HepG2 (cell line): ENCODE data around the gene SLC5A8. TPM values are rescaled to one million over a fixed set of nuclear protein-coding genes. Genes with fewer than 3 reads are reported as not detected.

Source experiments
- ATAC-seq: fragments of 200-7000 bp; cut with Tn5 transposase; 3 replicates; pipeline ENCODE4 v1.9.1; 2020; ENCODE audit warnings: mild to moderate bottlenecking, moderate library complexity
- BruUV-seq: library from RNA; stranded (reverse); fragments of 400-500 nt; replicated peaks from 2 replicates; lab custom pipeline; 2021; lab: Mats Ljungman, UMichigan
- CTCF ChIA-PET: fragments of 300-600 bp; formaldehyde crosslinking; extraction: SDS; loops from one replicate; lab custom pipeline; 2021; ENCODE audit warnings: low total read pairs, inconsistent platforms, low intra/inter-chr PET ratio; lab: Yijun Ruan, JAX
- POLR2A ChIA-PET: fragments of 350-600 bp; sonication (Branson Sonifier 250); formaldehyde crosslinking; loops from one replicate; lab custom pipeline; 2020; ENCODE audit warnings: antibody characterized with exemption, inconsistent platforms; lab: Yijun Ruan, JAX
- DNase-seq: peaks from one replicate; pipeline ENCODE4 v3.0.0-alpha.2; 2015; ENCODE audit warnings: low spot score
- FAIRE-seq: peaks from 3 replicates; lab custom pipeline; 2011; peaks lifted over from hg19 to GRCh38; lab: Jason Lieb, UNC
- H2AFZ ChIP-seq: one replicate; pipeline ENCODE4 v1.6.1; 2011; ENCODE audit warnings: low read length, inconsistent platforms
- H3K27ac ChIP-seq: fragments of 300-600 bp; 3 replicates; pipeline ENCODE4 v1.8.0; 2011; ENCODE audit warnings: mixed run types, mild to moderate bottlenecking, mixed read lengths, low read length, inconsistent platforms; ENCODE audit not compliant: insufficient read depth; ENCODE audit errors: extremely low read length
- H3K27me3 ChIP-seq, 2 experiments: fragments of 200-600 bp in 1 of 2; 2 replicates in 1 of 2; 3 replicates in 1 of 2; pipeline versions ENCODE4 v1.6.0 to v1.8.0; 2011; ENCODE audit warnings: low read length in 2 of 2, mild to moderate bottlenecking in 2 of 2, moderate library complexity in 2 of 2, inconsistent platforms in 1 of 2; ENCODE audit not compliant: insufficient read depth in 2 of 2, control insufficient read depth in 1 of 2
- H3K36me3 ChIP-seq, 2 experiments: fragments of 200-600 bp in 1 of 2; replicated peaks in 1 of 2; 2 replicates in 1 of 2; 3 replicates in 1 of 2; pipeline versions ENCODE4 v1.5.1 to v1.8.0; 2011; ENCODE audit warnings: low read length in 2 of 2, inconsistent platforms in 1 of 2; ENCODE audit not compliant: insufficient read depth in 2 of 2, control insufficient read depth in 1 of 2
- H3K4me1 ChIP-seq: 2 replicates; pipeline ENCODE4 v1.5.1; 2012; ENCODE audit warnings: low read length, inconsistent platforms; ENCODE audit not compliant: insufficient read depth
- H3K4me2 ChIP-seq: 2 replicates; pipeline ENCODE4 v1.6.0; 2011; ENCODE audit warnings: low read depth, low read length, inconsistent platforms
- H3K4me3 ChIP-seq, 3 experiments: fragments of 200-600 bp in 1 of 3; sonication (generic), shearing (Covaris generic) in 1 of 3; replicated peaks in 1 of 3; 2 replicates each; pipeline ENCODE4 v1.5.1; 2011 to 2016; ENCODE audit warnings: low read length in 3 of 3, inconsistent platforms in 2 of 3, low read depth in 2 of 3, mild to moderate bottlenecking in 2 of 3, control low read depth in 1 of 3, mixed read lengths in 1 of 3; ENCODE audit not compliant: insufficient read depth in 1 of 3
- H3K79me2 ChIP-seq: one replicate; pipeline ENCODE4 v1.6.1; 2011; ENCODE audit warnings: low read length, inconsistent platforms; ENCODE audit not compliant: insufficient read depth
- H3K9ac ChIP-seq: 2 replicates; pipeline ENCODE4 v1.6.0; 2011; ENCODE audit warnings: mild to moderate bottlenecking, low read depth, low read length, inconsistent platforms; ENCODE audit not compliant: insufficient read depth
- H3K9me3 ChIP-seq: 2 replicates; pipeline ENCODE4 v1.5.1; 2012; ENCODE audit warnings: mild to moderate bottlenecking, low read length
- H4K20me1 ChIP-seq: 2 replicates; pipeline ENCODE4 v1.6.0; 2011; ENCODE audit warnings: inconsistent platforms, mild to moderate bottlenecking, low read length, moderate library complexity; ENCODE audit not compliant: insufficient read depth
- EP300 ChIP-seq, 3 experiments: sonication (generic) in 1 of 3; formaldehyde crosslinking in 1 of 3; IDR thresholded peaks; 2 replicates each; pipeline versions ENCODE4 v1.5.1 to v1.6.1; 2011 to 2020; ENCODE audit warnings: low read depth in 2 of 3, low read length in 2 of 3, borderline replicate concordance in 1 of 3, improper control_type of control experiment in 1 of 3, mild to moderate bottlenecking in 1 of 3, missing genetic modification reagents in 1 of 3, moderate library complexity in 1 of 3
- FOXO1 ChIP-seq: sonication (generic); formaldehyde crosslinking; IDR thresholded peaks from 2 replicates; pipeline ENCODE4 v1.4.0; 2020; ENCODE audit warnings: missing genetic modification reagents
- GATAD2A ChIP-seq: IDR thresholded peaks from 2 replicates; pipeline ENCODE4 v1.6.1; 2016
- KAT8 ChIP-seq: IDR thresholded peaks from 2 replicates; pipeline ENCODE4 v1.6.1; 2016; ENCODE audit warnings: missing genetic modification reagents, missing compliant biosample characterization
- SP5 ChIP-seq: IDR thresholded peaks from 2 replicates; pipeline ENCODE4 v1.6.1; 2016; ENCODE audit warnings: low read depth, borderline replicate concordance
- ZNF253 ChIP-seq: sonication (generic); formaldehyde crosslinking; IDR thresholded peaks from 2 replicates; pipeline ENCODE4 v1.8.0; 2022; ENCODE audit warnings: mild to moderate bottlenecking, missing genetic modification reagents, borderline replicate concordance
- ZNF362 ChIP-seq: sonication (generic); formaldehyde crosslinking; IDR thresholded peaks from 2 replicates; pipeline ENCODE4 v1.4.0; 2020; ENCODE audit warnings: missing genetic modification reagents, mild to moderate bottlenecking, borderline replicate concordance
- ZNF468 ChIP-seq: sonication (generic); formaldehyde crosslinking; IDR thresholded peaks from 2 replicates; pipeline ENCODE4 v1.8.0; 2022; ENCODE audit warnings: mild to moderate bottlenecking, moderate library complexity, missing genetic modification reagents
- ZNF563 ChIP-seq: sonication (generic); formaldehyde crosslinking; IDR thresholded peaks from 2 replicates; pipeline ENCODE4 v1.8.0; 2022; ENCODE audit warnings: mild to moderate bottlenecking, moderate library complexity, missing genetic modification reagents
- ZNF644 ChIP-seq: IDR thresholded peaks from 2 replicates; pipeline ENCODE4 v1.6.1; 2016; ENCODE audit warnings: low read depth
- ZNF766 ChIP-seq: sonication (generic); formaldehyde crosslinking; IDR thresholded peaks from 2 replicates; pipeline ENCODE4 v1.5.0; 2020; ENCODE audit warnings: missing genetic modification reagents, borderline replicate concordance
- ZSCAN30 ChIP-seq: sonication (generic); formaldehyde crosslinking; IDR thresholded peaks from 2 replicates; pipeline ENCODE4 v1.5.0; 2020; ENCODE audit warnings: mild to moderate bottlenecking, missing genetic modification reagents
- ZSCAN9 ChIP-seq: IDR thresholded peaks from 2 replicates; pipeline ENCODE4 v1.6.1; 2016; ENCODE audit warnings: borderline replicate concordance
- WGBS: methylation state at CpG from one replicate; pipeline ENCODE4 v1.1.6; 2017; ENCODE audit warnings: low lambda C conversion rate; 5-methylcytosine and 5-hydroxymethylcytosine counted together
- in situ Hi-C: cut with HindIII; loops from 2 replicates; pipeline ENCODE4 v1.10.0; 2017; ENCODE audit warnings: low pct_unique_long_range_greater_than_20kb; ENCODE audit not compliant: extremely low pct_ligation_motif_present
- intact Hi-C: fragments of 100-400 bp; cut with micrococcal nuclease; formaldehyde crosslinking; loops from one replicate; pipeline ENCODE4 v1.10.0; 2022; ENCODE audit not compliant: unreplicated experiment
- polyA plus RNA-seq, 8 experiments: library from polyadenylated mRNA; depleted of rRNA in 3 of 8; stranded (reverse) in 7 of 8; unstranded in 1 of 8; fragments of >200 nt; fragmentation: Illumina TruSeq in 4 of 8; extraction: Trizol in 4 of 8; gene quantifications; 2 replicates each; pipeline versions ENCODE4 v1.2.1 to v1.2.3, GENCODE V29; 2011 to 2016; ENCODE audit warnings: low read depth in 4 of 8, missing spikeins in 1 of 8, mixed read lengths in 1 of 8; ENCODE audit not compliant: insufficient read depth in 1 of 8
- total RNA-seq, 5 experiments: library from RNA; depleted of rRNA; stranded (reverse); fragments of >200 nt; fragmentation: Illumina TruSeq; extraction: Trizol; gene quantifications; 2 replicates each; pipeline ENCODE4 v1.2.3, GENCODE V29; 2016; ENCODE audit warnings: low read depth in 1 of 5
- TF ChIP-seq, protein P1 (sequence below): IDR thresholded peaks from 2 replicates; pipeline ENCODE4 v1.6.1; 2016; ENCODE audit warnings: missing biosample characterization, missing genetic modification reagents, low read depth
- TF ChIP-seq, protein P2 (sequence below): sonication (generic); formaldehyde crosslinking; IDR thresholded peaks from 2 replicates; pipeline ENCODE4 v1.4.0; 2020; ENCODE audit warnings: mild to moderate bottlenecking, missing genetic modification reagents

SLC5A8 gene
- total and polyA plus RNA-seq, 2 of the 13 experiments (the other 11 are each of a cell fraction or from before 2014, with no cell fraction given) = not detected

DNA sequence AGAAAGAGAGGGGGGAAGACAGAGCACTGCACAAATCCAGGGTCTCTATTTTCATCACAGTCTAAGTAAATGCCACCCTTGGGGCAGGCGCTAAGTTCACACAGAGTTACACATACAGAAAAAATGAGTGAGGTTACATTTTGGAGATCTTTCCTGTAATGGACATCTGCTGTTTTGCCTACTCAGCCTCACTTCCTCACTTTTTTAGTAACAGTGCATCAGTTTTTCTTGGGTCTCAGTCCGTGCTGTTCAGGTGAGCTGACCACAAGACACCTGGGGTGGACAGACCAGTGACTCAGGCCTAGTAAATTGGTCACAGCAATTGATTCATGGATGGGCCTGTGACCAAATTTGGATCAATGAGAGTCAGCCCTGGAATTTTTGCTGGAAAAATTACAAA is 33.6 kb upstream of the SLC5A8 start:
- POLR2A ChIA-PET = no interaction called here
- ATAC-seq (no peak), DNase-seq (no peak), FAIRE-seq (no peak)
- Histone ChIP-seq H3K27ac (no peak overlapping the region), H4K20me1 (no peaks in the 10 kb centered on the region), H3K4me1 (no peaks in the 10 kb centered on the region), H3K79me2 (no peaks in the 10 kb centered on the region), H3K27me3 (peaks cover 0 to 10% of the 10 kb centered on the region in 2 experiments; a peak in 4 of 5 replicates), H2AFZ (no peak overlapping the region), H3K9me3 (no peaks in the 10 kb centered on the region), H3K9ac (no peak overlapping the region), H3K4me2 (no peak overlapping the region), H3K36me3 (no peaks in the 10 kb centered on the region), H3K4me3 (no peak overlapping the region)
- TF ChIP-seq GATAD2A (CRISPR knock-in tag) = no peak
- TF ChIP-seq, protein P1, sequence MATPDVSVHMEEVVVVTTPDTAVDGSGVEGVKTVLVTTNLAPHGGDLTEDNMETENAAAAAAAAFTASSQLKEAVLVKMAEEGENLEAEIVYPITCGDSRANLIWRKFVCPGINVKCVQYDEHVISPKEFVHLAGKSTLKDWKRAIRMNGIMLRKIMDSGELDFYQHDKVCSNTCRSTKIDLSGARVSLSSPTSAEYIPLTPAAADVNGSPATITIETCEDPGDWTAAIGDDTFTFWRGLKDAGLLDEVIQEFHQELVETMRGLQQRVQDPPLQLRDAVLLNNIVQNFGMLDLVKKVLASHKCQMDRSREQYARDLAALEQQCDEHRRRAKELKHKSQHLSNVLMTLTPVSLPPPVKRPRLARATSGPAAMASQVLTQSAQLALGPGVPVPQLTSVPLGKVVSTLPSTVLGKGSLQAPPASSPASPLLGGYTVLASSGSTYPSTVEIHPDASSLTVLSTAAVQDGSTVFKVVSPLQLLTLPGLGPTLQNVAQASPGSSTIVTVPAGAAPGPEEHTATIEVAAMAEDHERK = no peak
- TF ChIP-seq ZNF644 = no peak
- TF ChIP-seq ZNF563 (CRISPR knock-in tag) = no peak
- no peak for TF ChIP-seq EP300 (IDR thresholded peaks at IDR 0.05; ENCODE audit: low read depth in 2 of 2, low read length in 2 of 2)
- no peak for TF ChIP-seq EP300 (CRISPR knock-in tag; IDR thresholded peaks at IDR 0.05; ENCODE audit: borderline replicate concordance)
- TF ChIP-seq ZNF766 = no peak
- 3% methylated on average over 2 of the region's 2 CpGs for WGBS
- CTCF ChIA-PET = no interaction called here
- BruUV-seq = no TSS peak
- in situ Hi-C loops = no loop called here
- intact Hi-C loops = no loop called here

DNA sequence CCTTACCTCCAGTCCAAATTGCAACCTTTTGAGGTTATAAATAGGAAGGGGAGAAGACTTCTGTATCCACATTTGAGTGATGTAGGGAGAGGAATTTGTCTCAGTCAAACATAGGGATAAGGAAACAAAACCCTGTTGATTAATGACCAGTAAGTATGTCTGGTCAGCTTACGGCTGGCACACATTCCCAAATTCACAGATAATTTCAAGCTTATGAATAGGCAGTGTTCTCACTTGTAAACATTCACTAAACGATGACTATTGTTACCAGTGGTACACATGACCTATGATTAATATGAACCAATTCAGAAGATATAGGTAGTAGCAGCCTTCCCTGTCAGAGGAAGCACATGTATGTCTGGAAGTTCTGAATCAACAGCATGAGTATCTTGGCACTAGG is 33.0 kb upstream of the SLC5A8 start:
- H3K9ac ChIP-seq = no peak overlapping the region
- no peaks in the 10 kb centered on the region for H3K36me3 ChIP-seq
- H3K4me1 ChIP-seq = no peaks in the 10 kb centered on the region
- CTCF ChIA-PET = no interaction called here
- 0% methylated on average over 2 of the region's 2 CpGs for WGBS
- DNase-seq = no peak
- FAIRE-seq = no peak
- H3K9me3 ChIP-seq = no peaks in the 10 kb centered on the region
- peaks cover 0 to 10% of the 10 kb centered on the region in 2 experiments; a peak in 4 of 5 replicates for H3K27me3 ChIP-seq
- no peaks in the 10 kb centered on the region for H3K79me2 ChIP-seq
- H4K20me1 ChIP-seq = no peaks in the 10 kb centered on the region
- no TSS peak for BruUV-seq
- no peak overlapping the region for H3K4me3 ChIP-seq
- ATAC-seq = no peak
- H3K4me2 ChIP-seq = no peak overlapping the region
- in situ Hi-C loops (no loop called here), intact Hi-C loops (no loop called here)
- POLR2A ChIA-PET = no interaction called here
- no peak overlapping the region for H3K27ac ChIP-seq
- H2AFZ ChIP-seq = no peak overlapping the region
- TF ChIP-seq ZNF362 (no peak), FOXO1 (CRISPR knock-in tag) (no peak), SP5 (CRISPR knock-in tag) (no peak), ZSCAN9 (no peak), ZNF468 (CRISPR knock-in tag) (no peak), ZNF253 (CRISPR knock-in tag) (no peak), ZSCAN30 (CRISPR knock-in tag) (no peak), KAT8 (CRISPR knock-in tag) (no peak)
- TF ChIP-seq, protein P2, sequence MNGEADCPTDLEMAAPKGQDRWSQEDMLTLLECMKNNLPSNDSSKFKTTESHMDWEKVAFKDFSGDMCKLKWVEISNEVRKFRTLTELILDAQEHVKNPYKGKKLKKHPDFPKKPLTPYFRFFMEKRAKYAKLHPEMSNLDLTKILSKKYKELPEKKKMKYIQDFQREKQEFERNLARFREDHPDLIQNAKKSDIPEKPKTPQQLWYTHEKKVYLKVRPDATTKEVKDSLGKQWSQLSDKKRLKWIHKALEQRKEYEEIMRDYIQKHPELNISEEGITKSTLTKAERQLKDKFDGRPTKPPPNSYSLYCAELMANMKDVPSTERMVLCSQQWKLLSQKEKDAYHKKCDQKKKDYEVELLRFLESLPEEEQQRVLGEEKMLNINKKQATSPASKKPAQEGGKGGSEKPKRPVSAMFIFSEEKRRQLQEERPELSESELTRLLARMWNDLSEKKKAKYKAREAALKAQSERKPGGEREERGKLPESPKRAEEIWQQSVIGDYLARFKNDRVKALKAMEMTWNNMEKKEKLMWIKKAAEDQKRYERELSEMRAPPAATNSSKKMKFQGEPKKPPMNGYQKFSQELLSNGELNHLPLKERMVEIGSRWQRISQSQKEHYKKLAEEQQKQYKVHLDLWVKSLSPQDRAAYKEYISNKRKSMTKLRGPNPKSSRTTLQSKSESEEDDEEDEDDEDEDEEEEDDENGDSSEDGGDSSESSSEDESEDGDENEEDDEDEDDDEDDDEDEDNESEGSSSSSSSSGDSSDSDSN = no peak
